ENCODE measurements around the gene TCEAL8.

Gene TCEAL8

DNA sequence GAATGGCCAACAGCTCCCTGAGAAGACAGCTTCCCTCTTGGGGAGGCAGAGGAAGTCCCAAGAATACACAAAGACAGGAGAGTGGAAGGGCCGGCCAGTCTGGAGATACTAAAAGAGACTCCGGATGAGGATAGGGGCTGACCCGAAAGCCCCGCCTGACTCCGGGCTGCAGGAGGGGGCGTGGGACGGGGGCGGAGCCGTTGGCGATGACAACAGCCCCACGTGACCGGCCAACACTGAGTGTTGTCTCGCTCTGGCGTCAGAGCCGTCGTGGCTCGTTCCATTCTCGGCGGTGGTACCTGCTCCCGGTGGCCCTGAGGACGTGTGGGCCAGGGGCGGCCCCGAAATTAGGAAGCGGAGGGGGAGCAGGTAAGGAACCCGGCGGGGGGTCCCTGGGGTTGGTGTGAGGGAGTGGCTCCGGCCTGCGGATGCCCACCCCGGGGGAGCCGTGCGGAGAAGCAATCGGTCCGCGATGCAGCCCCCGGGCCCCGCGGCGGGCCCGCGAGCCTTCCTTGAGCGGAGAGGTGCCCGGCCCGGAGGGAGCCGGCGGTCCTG is 40.0 kb downstream of the TCEAL8 start, which contains the start of gene BEX4:
BEX4 (plus strand) TSS at position 239 of the 555 bp plus-strand sequence. CDS start 1,046 bp downstream, outside the sequence.
- peak; percentile 55 for DNase-seq

DNA sequence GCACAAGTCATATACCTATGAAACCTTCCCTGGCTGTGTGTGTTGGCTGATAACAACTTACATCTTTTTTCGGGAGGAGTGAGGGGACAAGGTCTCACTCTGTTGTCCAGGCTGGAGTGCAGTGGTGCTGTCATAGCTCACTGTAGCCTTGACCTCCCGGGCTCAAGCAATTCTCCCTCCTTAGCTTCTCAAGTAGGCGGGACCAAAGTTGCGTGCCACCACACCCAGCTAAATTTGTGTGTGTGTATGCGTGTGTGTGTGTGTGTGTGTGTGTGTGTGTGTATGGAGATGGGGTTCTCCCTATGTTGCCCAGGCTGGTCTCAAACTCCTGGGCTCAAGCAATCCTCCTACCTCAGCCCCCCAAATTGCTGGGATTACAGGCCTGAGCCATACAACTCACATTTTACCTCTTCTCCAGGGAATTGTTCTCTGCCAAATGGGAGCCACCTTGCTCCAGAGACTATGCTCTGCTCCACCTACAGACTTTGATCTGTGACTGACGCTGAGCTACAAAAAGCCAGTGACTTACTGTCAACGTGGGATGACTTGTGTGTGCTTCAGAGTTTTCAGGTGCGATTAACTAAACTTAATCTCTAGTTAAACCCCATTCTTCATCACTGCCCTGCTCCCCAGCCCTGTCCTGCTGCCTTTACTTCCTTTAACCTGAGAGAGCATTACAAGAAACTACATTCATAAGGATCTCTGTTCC is 42.1 kb downstream of the TCEAL8 start:
- no peak for DNase-seq

- peak; percentile 44 for DNase-seq
Measured at GRCh38 chrX:103211012-103211715, 43.8 kb downstream of the TCEAL8 start.

DNA sequence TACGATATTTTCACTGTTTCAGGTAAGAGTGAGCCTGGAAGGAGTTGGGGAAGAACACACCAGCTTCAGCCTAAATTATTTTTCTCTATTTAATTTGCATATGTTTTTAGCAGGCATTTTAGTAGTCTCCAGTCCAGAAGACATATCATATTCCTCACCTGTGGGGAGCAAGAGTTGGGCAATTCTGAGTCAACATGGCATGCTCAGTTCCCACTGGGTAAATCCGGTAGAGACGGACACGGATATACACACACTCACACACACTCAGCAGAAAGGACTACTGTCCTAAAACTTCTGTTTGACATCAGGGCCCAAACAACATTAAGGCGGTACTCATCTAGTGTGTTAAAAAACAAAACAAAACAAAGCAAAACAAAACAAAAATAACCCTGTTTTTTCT is 44.9 kb downstream of the TCEAL8 start:
- DNase-seq, result no peak
